Suprapubic skin (tissue), 4 donors: Measurements from ENCODE around the gene TRPV2. TPM values are rescaled to one million over a fixed set of nuclear protein-coding genes. Genes with fewer than 3 reads are reported as not detected.

Source experiments
- DNase-seq, 2 donors: peaks; one replicate each; pipeline ENCODE4 v3.0.0-alpha.2; 2019; ENCODE audit warnings: low spot score in 2 of 2
- H3K27ac ChIP-seq: fragments of 200-600 bp; sonication (generic); one replicate; pipeline ENCODE4 v1.5.1; 2019
- H3K27me3 ChIP-seq: fragments of 200-600 bp; sonication (generic); one replicate; pipeline ENCODE4 v1.5.1; 2019
- H3K36me3 ChIP-seq: fragments of 200-600 bp; sonication (generic); one replicate; pipeline ENCODE4 v1.5.1; 2019
- H3K4me1 ChIP-seq: fragments of 200-600 bp; sonication (generic); one replicate; pipeline ENCODE4 v1.5.1; 2019
- H3K4me3 ChIP-seq: fragments of 200-600 bp; sonication (generic); one replicate; pipeline ENCODE4 v1.5.1; 2019; ENCODE audit warnings: mild to moderate bottlenecking
- H3K9me3 ChIP-seq: fragments of 200-600 bp; sonication (generic); one replicate; pipeline ENCODE4 v1.5.1; 2019
- EP300 ChIP-seq: sonication (generic); formaldehyde crosslinking; IDR thresholded peaks from one replicate; pipeline ENCODE4 v1.6.1; 2017; ENCODE audit warnings: antibody characterized with exemption
- POLR2A ChIP-seq, 2 donors: fragments of 450-650 bp; IDR thresholded peaks; one replicate each; pipeline ENCODE4 v1.6.1; 2017; ENCODE audit warnings: antibody characterized with exemption in 2 of 2, mild to moderate bottlenecking in 2 of 2, moderate library complexity in 2 of 2
- POLR2AphosphoS5 ChIP-seq, 3 donors: sonication (generic); formaldehyde crosslinking; IDR thresholded peaks; one replicate each; pipeline ENCODE4 v1.6.1; 2017; ENCODE audit warnings: antibody characterized with exemption in 3 of 3
- WGBS: methylation state at CpG from one replicate; pipeline ENCODE4 v1.1.5; 2018; 5-methylcytosine and 5-hydroxymethylcytosine counted together
- total RNA-seq, 4 donors: library from RNA; depleted of rRNA; stranded (reverse); fragments of >200 nt; gene quantifications; one replicate each; pipeline ENCODE4 v1.1.0, GENCODE V29; 2016
- TF ChIP-seq, protein P1 (sequence below), 2 donors: fragments of 200-600 bp in 1 of 2; fragments of 450-650 bp in 1 of 2; sonication (generic) in 1 of 2; IDR thresholded peaks; one replicate each; pipeline ENCODE4 v1.5.1; 2016 to 2019; ENCODE audit warnings: antibody characterized with exemption in 2 of 2, mild to moderate bottlenecking in 1 of 2, moderate library complexity in 1 of 2

The TRPV2 gene
- total RNA-seq: 10 to 100 TPM in 1 of 4 donors, 1 to 10 TPM in 3; 3.0 to 13.9 (median 7.9) TPM

- Histone ChIP-seq H3K4me3 (peak within 1 kb of the TSS; percentile 56), H3K4me1 (peaks cover 41% of the 10 kb centered on the region), H3K36me3 (no peaks in the 10 kb centered on the region), H3K9me3 (no peaks in the 10 kb centered on the region), H3K27ac (peak within 1 kb of the TSS; percentile 80), H3K27me3 (no peaks in the 10 kb centered on the region)
- TF ChIP-seq POLR2AphosphoS5 (IDR thresholded peaks at IDR 0.05) (no peak), POLR2A (IDR thresholded peaks at IDR 0.05) (no peak)
- TF ChIP-seq, protein P1, sequence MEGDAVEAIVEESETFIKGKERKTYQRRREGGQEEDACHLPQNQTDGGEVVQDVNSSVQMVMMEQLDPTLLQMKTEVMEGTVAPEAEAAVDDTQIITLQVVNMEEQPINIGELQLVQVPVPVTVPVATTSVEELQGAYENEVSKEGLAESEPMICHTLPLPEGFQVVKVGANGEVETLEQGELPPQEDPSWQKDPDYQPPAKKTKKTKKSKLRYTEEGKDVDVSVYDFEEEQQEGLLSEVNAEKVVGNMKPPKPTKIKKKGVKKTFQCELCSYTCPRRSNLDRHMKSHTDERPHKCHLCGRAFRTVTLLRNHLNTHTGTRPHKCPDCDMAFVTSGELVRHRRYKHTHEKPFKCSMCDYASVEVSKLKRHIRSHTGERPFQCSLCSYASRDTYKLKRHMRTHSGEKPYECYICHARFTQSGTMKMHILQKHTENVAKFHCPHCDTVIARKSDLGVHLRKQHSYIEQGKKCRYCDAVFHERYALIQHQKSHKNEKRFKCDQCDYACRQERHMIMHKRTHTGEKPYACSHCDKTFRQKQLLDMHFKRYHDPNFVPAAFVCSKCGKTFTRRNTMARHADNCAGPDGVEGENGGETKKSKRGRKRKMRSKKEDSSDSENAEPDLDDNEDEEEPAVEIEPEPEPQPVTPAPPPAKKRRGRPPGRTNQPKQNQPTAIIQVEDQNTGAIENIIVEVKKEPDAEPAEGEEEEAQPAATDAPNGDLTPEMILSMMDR (IDR thresholded peaks at IDR 0.05): no peak
- no peak for DNase-seq
- 24% methylated on average over 12 of the region's 21 CpGs for WGBS
Measured at GRCh38 chr17:16415031-16415924, at the start of gene TRPV2. TRPV2 (plus strand) TSS chr17:16415571; CDS start chr17:16417669, 2,098 bp downstream.

- no peak for TF ChIP-seq POLR2AphosphoS5 (IDR thresholded peaks at IDR 0.05)
- TF ChIP-seq, protein P1 (IDR thresholded peaks at IDR 0.05): no peak
- TF ChIP-seq POLR2A (IDR thresholded peaks at IDR 0.05): no peak
- no peak for TF ChIP-seq EP300
- Histone ChIP-seq H3K4me3 (no peak overlapping the region), H3K9me3 (no peaks in the 10 kb centered on the region), H3K4me1 (peaks cover 19% of the 10 kb centered on the region), H3K36me3 (no peaks in the 10 kb centered on the region), H3K27me3 (no peaks in the 10 kb centered on the region), H3K27ac (no peak overlapping the region)
- no peak for DNase-seq
- WGBS: 69% methylated on average over 5 of the region's 5 CpGs
Measured at GRCh38 chr17:16371742-16372141, 43.6 kb upstream of the TRPV2 start.

DNA sequence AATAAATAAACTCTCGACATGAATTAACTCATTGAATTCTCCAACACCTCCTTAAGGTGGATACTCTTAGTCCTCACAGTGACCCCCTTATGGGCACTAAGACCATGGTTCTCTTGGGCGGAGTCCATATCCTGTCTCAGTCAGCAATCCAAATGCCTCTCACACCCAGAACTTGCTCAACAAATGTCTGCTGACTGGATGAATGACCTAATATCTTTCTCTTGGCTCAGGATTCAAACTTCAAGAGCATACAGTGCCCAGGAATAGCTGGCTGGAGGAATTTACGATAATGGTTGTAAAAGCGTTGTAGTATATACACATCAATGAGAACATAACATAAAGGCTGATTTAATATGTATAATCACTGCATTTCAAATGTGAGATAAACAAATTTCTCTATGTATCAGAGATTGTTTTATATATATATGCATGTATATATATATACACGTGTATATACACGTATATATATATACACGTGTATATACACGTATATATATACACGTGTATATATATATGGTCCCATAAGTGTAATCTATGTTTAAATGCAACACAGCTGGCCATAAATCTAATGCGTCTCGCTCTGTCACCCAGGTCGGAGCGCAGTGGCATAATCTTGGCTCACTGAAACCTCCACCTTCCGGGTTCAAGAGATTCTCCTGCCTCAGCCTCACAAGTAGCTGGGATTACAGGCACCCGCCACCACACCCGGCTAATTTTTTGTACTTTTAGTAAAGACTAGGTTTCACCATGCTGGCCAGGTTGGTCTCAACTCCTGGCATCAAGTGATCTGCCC lies 41.0 kb upstream of the TRPV2 start:
- TF ChIP-seq, protein P1 (IDR thresholded peaks at IDR 0.05): no peak
- TF ChIP-seq POLR2AphosphoS5 (IDR thresholded peaks at IDR 0.05): peak in 1 of 3 donors; percentile 35
- 69% methylated on average over 16 of the region's 16 CpGs for WGBS
- no peak for DNase-seq
- H3K36me3 ChIP-seq: no peaks in the 10 kb centered on the region
- H3K27ac ChIP-seq: peak overlapping the region; percentile 29
- no peak overlapping the region for H3K4me3 ChIP-seq
- no peaks in the 10 kb centered on the region for H3K27me3 ChIP-seq
- H3K9me3 ChIP-seq: no peaks in the 10 kb centered on the region
- peaks cover 37% of the 10 kb centered on the region for H3K4me1 ChIP-seq

GRCh38 chr17:16377941-16378341 lies 37.4 kb upstream of the TRPV2 start:
- Histone ChIP-seq H3K4me1 (peaks cover 60% of the 10 kb centered on the region), H3K9me3 (no peaks in the 10 kb centered on the region), H3K36me3 (peaks cover 10% of the 10 kb centered on the region), H3K27me3 (no peaks in the 10 kb centered on the region), H3K27ac (peak overlapping the region; percentile 93), H3K4me3 (no peak overlapping the region)
- no peak for DNase-seq
- 24% methylated on average over 2 of the region's 2 CpGs for WGBS
- TF ChIP-seq POLR2AphosphoS5 (IDR thresholded peaks at IDR 0.05): peak in 2 of 3 donors; percentile 18 to 39
- TF ChIP-seq POLR2A (IDR thresholded peaks at IDR 0.05): no peak
- TF ChIP-seq, protein P1 (IDR thresholded peaks at IDR 0.05): no peak
- no peak for TF ChIP-seq EP300
